ENCODE data around the gene MTHFD2L.
"Not testable (repeated sequence)": the region's sequence is repeated elsewhere in the genome, so short reads cannot be mapped to it uniquely, and the experiment has no call there.

MTHFD2L gene

DNA sequence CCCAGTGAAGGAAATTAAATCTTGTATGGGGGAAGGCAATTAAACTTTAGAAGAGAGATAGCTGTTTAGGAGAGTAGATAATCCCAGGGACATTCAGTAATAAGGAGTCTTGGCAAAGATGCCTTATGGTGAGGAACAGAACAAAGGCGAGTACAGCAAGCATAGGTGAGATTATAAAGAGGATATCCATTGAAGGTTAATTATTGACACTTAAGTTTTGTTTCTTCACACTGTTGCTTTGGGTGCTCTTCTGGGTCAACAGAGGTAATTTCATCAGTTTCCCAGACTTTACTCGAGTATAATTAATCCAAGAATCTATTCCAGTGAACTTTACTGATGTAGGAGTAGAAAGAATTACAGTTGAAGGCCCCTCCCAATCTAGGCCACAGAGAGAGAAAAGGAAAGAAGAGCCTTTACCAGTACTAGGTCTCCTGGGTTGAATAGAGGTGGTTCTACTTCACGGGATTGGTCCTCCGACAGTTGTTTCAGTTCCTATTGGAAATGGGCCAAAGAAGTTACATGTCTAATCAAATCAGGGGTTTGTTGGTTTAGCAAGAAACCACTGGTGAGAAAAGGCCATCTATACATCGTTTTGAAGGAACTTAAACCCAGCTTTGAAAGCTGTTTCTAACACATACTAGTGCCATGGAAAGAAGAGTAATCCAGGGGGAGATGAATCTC is 177.6 kb downstream of the MTHFD2L start:
- H3K4me3 Mint-ChIP-seq, result no peak overlapping the region
- peaks cover 1% of the 10 kb centered on the region for H3K36me3 Mint-ChIP-seq
- no peaks in the 10 kb centered on the region for H3K9me3 Mint-ChIP-seq
- H3K4me1 Mint-ChIP-seq, result no peaks in the 10 kb centered on the region
- peaks cover 5% of the 10 kb centered on the region for H3K27me3 Mint-ChIP-seq
- no peak overlapping the region for H3K27ac Mint-ChIP-seq

DNA sequence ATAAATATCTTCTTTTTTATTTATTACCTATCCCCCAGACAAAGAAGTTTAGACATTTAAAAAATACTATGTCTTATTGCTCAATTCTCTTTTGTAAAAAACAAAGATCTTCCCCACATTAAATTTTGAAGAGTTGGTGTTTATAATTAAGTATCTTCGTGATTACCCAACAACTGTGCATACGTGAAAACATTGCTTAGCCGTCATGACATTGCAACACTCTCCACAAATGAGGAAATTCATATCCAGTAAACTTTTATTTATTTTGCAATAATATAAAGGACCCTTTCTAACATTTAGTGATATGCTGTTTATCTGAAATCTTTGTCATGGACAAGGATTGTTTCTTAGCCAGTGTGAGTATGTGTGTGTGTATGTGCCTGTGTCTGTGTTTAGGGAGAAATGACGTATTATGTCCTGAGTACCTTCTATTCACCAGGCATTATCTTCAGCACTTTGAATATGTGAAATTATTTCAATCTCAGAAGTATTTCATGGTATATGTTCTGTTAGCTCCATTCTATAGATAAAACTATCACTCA is 180.9 kb downstream of the MTHFD2L start:
- Mint-ChIP-seq H3K27me3 (peaks cover 15% of the 10 kb centered on the region), H3K36me3 (peaks cover 1% of the 10 kb centered on the region), H3K9me3 (peaks cover 10% of the 10 kb centered on the region), H3K4me3 (no peak overlapping the region), H3K27ac (no peak overlapping the region), H3K4me1 (no peaks in the 10 kb centered on the region)

DNA sequence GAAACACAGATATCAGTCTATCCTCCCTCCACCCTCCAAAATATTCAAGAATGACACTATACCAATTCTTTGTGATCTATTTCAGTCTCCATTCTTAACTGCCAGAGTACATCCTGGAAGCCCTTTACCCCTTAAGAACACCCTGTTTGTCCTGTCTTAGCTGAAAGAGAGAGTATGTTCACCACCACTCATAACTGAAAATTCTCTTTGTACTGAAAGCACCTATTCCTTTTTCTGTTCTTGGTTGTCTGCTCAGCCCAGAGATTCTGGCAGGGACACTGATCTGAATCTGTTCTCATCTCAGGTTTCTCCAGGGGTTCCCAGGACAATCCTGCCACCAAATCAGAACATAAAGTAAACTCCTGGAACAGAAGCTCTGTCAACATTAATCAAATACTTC is 181.6 kb downstream of the MTHFD2L start:
- Mint-ChIP-seq H3K27ac (no peak overlapping the region), H3K36me3 (no peaks in the 10 kb centered on the region), H3K9me3 (peaks cover 10% of the 10 kb centered on the region), H3K4me3 (no peak overlapping the region), H3K27me3 (peaks cover 13% of the 10 kb centered on the region), H3K4me1 (no peaks in the 10 kb centered on the region)

DNA sequence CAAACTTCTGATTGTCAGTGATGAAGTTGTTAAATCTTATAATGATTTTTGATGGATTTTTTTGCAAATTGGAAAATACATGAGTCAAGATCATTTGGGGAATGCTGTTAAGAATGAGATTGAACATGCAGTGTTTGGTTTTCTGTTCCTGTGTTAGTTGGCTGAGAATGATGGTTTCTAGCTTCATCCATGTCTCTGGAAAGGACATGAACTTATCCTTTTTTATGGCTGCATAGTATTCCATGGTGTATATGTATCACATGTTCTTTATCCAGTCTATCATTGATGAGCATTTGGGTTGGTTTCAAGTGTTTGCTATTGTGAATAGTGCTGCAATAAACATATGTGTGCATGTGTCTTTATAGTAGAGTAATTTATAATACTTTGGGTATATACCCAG is 182.5 kb downstream of the MTHFD2L start:
- H3K4me3 Mint-ChIP-seq, H3K27ac Mint-ChIP-seq, H3K4me1 Mint-ChIP-seq, H3K36me3 Mint-ChIP-seq: not testable (repeated sequence)
- peaks cover 15% of the 10 kb centered on the region for H3K9me3 Mint-ChIP-seq
- H3K27me3 Mint-ChIP-seq, result peaks cover 17% of the 10 kb centered on the region

DNA sequence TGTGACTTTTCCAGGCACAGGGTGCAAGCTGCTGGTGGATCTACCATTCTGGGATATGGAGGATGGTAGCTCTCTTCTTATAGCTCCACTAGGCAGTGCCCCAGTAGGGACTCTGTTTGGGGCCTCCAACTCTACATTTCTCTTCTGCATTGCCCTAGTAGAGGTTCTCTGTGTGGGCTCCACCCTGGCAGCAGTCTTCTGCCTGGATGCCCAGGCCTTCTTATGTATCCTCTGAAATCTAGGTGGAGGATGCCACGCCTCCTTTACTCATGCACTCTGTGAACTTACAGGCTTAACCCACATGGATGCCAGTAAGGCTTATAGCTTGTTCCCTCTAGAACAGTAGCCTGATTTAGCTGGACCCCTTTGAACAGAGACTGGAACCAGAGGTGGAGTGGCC is 186.1 kb downstream of the MTHFD2L start:
- Mint-ChIP-seq H3K9me3 (peaks cover 16% of the 10 kb centered on the region), H3K4me3 (no peak overlapping the region)

More for the DNA sequence above, 186.1 kb downstream of the MTHFD2L start:
- H3K27ac Mint-ChIP-seq, result no peak overlapping the region
- H3K36me3 Mint-ChIP-seq, result peaks cover 1% of the 10 kb centered on the region
- no peaks in the 10 kb centered on the region for H3K4me1 Mint-ChIP-seq
- H3K27me3 Mint-ChIP-seq, result peaks cover 22% of the 10 kb centered on the region

Data from activated naive CD4-positive, alpha-beta T cell treated with anti-CD3 and anti-CD28 coated beads, Interleukin-2, amount 50 U/mL, for 24 hours (primary cell).